Stimulated activated CD8-positive, alpha-beta memory T cell treated with anti-CD3 and anti-CD28 coated beads, Interleukin-4, amount 100 ng/mL, for 24 hours (primary cell): ENCODE data around the gene SCN1B.

Source experiments
- DNase-seq: peaks from one replicate; pipeline ENCODE4 v3.0.0-alpha.2; 2020; ENCODE audit warnings: low read depth

Gene SCN1B

DNA sequence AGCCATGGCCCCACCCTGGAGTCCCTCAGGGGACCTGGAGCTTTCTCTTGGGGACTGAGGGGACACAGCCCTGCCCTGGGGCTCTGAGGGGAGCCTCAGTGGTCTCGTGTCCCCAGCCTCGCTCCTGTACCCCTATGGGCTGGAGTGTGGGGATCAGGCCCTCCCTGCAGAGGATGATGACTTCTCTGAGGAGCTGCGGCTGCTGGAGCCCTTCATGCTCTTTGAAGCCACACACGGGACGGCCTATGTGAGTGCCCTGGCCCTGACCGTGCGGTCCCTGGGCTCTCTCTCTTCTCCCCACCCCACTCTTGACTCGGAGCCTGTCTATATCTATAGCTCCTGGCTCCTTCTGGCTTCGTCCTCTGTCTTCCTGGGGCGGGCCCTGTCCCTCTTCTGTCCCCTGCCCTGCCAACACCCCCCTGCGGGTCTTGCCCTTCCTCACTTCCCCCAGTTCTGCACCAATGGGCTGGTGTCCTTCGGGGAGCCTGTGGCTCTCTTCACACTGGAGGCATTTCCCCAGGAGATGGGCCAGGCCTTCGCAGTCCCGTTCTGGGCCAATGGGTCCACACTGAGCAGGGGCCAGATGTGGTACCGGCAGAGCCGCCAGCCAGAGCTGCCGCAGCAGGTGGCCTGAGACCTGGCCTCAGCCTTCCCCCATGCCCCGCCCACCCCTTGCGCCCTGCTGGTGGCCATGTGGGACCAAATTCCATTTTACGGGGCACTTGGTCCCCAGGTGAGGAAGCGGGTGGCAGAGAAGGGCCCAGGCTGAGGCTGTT lies 44.3 kb downstream of the SCN1B start:
- DNase-seq: no peak

- DNase-seq: no peak
Observed at GRCh38 chr19:35075202-35076025, 45.1 kb downstream of the SCN1B start.

DNA sequence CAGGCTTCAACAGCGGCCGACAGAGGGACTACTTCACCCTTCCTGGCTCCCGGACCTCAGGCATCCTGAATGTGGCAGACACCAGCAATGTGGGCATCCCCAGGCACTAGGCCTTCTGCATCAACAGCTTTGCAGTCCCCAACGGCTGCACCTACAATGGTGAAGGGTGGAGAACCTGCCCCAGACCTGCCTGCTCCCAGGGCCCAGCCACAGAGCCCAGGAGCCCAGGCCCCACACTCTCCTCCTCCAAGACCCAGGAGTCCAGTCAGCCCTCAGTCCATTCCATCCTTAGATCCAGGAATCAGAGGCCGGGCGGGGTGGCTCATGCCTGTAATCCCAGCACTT lies 45.7 kb downstream of the SCN1B start:
- no peak for DNase-seq

DNA sequence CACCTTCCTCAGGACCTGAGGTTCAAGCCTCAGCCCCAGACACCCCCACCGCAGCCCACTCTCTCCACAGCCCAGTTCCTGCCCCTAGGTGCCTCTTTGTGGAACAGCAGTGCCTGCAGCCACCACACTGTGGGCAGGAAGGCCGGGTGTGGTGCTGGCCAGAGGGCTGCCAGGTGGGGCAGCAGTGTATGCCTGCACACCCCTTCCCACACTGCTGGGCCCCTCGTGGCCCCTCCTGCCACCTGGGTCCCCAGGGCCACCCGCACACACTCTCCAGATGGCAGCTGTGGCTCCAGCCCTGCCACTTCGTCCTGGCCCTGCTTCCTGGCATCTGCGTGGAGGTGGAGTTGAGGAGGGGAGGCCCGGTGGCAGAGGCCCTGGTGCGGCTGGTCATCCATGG lies 46.4 kb downstream of the SCN1B start:
- no peak for DNase-seq

DNA sequence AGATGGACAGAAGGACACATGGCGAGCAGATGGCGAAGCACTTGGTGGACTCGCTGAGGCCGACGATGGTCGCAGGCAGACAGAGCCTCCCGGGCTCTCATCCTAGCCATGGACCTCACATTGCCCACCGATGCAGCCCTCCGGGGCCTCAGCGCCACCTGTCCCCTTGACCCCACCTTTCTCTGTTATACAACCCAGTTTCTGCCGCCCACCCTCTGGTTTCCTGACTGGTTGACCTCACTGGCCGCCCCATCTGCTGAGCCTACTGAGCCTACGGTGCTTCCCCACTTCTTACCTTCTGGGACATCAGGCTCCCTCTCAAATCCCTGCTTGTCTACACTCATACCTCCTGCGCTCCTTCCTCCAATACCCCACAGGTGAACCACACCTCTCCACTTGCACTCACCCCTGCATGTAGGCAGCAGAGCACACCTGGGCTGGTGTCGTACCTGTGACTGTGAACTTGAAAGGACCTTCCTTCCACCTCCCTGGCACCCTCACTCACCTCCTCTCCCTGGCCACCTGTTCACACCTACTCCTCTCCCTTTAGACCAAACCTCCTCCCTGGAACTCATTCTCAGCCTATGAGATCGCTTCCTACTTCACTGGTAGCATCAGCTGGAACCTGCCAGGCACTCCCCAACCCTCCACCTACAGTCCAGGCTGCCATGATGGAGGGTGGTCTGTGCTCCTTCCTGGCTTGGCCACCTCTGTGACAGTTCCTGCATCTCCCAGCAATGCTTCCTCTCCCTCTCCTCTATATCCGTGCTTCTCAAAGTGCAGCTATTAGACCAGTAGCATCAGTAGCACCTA lies 47.3 kb downstream of the SCN1B start:
- DNase-seq: no peak

GRCh38 chr19:35079826-35080225 lies 49.6 kb downstream of the SCN1B start:
- DNase-seq: no peak

DNA sequence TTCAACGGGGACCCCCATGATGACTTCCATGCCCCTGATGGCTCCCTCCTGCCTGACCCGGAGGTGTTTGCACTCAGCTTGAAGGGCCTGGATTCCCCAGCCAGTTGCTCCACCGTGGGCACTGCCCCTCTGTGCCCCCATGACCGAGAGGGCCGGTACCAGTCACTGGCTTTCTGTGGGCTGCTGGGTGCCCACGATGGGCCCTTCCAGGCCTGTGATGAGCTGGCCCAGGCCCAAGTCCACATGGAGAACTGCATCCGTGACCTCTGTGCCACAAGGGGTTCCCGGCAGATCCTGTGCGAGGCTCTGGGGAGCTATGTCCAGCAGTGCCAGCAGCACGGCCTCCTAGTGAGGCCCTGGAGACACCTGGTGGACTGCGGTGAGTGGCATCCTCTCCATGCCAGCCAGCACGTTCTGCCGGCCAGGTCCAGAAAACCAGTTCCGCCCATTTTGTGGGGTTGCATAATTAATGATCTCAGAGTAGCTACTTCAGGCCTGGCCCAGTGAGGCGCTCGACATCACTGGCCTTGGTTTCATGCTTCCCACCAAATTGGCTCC lies 50.4 kb downstream of the SCN1B start:
- DNase-seq: no peak

DNA sequence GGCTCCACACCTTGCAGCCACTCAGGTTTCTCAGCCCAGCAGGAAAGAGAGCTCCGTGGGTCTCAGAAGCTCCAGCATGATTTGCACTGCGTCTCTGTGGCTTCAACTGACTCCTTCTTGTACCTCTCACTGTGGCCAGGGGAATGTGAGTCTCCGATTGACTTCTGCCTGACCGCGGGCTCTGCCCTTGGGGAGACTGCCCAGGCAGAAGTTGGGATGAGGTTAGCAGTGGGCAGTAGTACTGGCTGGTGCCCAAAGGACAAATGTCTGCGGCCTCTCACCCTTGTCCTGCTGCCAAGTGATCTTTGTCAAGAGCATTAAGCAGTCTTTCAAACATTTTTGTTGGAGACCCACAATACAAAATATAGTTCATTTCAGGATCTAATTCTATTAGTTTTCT lies 50.9 kb downstream of the SCN1B start:
- DNase-seq: no peak

DNA sequence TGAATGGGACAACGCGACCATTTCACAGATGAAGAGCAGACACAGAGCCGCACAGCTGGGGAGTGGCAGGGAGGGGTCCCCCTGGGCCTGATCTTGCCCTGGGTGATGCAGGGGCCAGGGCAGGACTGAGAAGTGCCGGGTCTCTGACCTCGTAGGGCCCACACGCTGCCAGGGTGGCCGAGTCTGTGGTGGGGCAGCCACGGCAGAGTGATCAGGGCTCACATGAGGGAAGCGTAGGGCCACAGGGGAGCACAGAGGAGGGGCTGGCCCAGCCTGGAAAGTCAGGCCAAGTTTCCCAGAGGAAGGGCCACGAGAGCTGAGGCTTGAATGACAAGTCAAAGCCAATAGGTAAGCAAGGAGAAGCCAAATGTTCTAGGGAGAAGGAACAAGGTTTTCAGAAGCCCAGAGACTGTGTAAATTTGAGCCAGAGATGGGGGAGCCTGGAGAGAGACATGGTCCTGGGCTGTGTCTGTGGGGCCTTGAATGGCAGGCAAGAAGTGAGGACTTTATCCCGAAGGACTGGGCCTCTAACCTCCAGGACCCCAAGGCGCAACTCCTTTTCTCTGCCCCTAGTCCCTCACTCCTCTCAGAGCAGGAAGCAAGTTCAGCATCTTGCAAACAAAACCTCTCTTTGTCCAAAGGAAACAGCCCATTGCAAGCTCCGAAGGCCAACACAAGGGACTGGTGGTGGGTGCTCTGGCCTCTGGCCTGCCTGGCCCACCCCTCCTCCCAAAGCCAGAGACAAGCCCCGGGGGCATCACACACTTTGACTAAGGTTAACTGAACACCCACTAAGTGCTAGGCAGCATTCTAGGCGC lies 53.6 kb downstream of the SCN1B start:
- DNase-seq: no peak

GRCh38 chr19:35084509-35084762 lies 54.2 kb downstream of the SCN1B start:
- no peak for DNase-seq

DNA sequence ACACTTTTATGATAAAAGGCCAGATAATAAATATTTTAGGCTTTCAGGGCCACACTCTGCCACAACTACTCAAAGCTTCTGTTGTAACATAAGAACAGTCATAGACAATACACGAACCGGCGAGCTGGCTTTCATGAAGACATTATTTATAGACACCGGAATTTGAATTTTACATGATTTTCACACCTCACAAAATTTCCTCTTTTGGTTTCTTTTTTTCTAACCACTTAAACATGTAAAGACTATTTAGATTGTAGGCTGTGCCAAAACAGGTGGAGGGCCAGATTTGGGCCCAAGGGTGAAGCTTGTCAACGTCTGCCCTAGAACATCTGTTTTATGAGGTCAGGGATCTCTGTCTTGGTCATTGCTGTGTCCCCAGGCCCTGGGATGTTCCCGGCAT lies 55.7 kb downstream of the SCN1B start:
- no peak for DNase-seq

GRCh38 chr19:35086455-35086854 lies 56.2 kb downstream of the SCN1B start:
- no peak for DNase-seq

- DNase-seq: no peak
Observed at GRCh38 chr19:35087393-35087792, 57.1 kb downstream of the SCN1B start.

- DNase-seq: no peak
Observed at GRCh38 chr19:35088131-35088913, 58.1 kb downstream of the SCN1B start.

DNA sequence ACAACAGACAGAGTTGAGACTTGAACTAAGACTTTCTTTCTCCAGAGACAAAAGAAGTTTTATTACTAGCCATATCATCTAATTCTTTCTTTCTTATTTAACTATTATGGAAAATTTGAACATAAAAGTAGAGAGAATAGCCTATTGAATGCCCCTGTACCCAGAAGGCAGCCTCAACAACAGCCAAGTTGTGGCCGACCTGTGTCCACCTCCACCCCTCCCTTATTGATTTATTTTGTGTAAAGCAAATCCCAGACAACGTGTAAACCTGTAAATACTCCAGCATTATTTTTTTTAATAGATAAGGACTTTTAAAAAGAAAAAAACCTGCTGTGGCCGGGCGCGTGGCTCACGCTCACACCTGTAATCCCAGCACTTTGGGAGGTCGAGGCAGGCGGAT lies 59.3 kb downstream of the SCN1B start:
- DNase-seq: no peak
